GM12874 (cell line): ENCODE data around the gene COLEC12.

ENCODE experiments used
- CTCF ChIP-seq: IDR thresholded peaks from 2 replicates; pipeline ENCODE4 v1.5.1; 2011; ENCODE audit warnings: low read depth, mild to moderate bottlenecking, control low read depth, low read length, moderate library complexity; ENCODE audit not compliant: insufficient read depth

COLEC12 gene

GRCh38 chr18:274313-274712, 226.2 kb downstream of the COLEC12 start:
- TF ChIP-seq CTCF: no peak

- TF ChIP-seq CTCF: no peak
Measured at GRCh38 chr18:273525-273924, 227.0 kb downstream of the COLEC12 start.

- no peak for TF ChIP-seq CTCF
Measured at GRCh38 chr18:272650-273049, 227.9 kb downstream of the COLEC12 start.

DNA sequence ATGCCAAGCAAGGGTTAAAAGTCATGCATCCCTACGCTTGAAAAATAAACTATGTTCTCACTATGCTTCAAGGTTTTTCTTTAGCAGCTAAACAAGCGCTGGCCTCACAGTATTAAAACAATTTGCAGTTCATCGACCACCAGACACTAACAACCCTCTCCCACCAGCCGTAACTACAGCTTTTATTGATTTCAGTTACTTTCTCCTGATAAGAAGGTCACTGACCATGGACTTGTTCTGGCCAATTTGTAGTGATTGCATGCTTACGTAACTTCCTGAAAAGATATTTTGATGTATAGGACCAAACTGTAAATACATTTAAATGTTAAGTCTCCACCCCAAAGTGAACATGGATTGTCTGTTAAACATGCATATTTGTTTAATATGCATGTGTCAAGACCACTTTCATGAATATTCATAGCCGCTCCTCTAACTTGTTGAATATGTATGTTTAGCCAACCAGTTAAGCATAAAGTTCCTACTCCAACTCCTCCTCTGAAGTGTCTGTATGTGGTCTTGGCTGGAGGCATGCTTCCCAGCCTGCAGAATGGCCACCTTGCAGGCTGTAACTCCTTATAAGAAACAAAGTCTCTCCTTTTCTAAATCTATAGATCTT, 230.9 kb downstream of the COLEC12 start:
- no peak for TF ChIP-seq CTCF

GRCh38 chr18:267688-268552, 232.6 kb downstream of the COLEC12 start, which contains the start of gene THOC1:
THOC1 (minus strand) TSS chr18:268047; CDS start chr18:268019, 28 bp downstream.
- TF ChIP-seq CTCF: no peak

DNA sequence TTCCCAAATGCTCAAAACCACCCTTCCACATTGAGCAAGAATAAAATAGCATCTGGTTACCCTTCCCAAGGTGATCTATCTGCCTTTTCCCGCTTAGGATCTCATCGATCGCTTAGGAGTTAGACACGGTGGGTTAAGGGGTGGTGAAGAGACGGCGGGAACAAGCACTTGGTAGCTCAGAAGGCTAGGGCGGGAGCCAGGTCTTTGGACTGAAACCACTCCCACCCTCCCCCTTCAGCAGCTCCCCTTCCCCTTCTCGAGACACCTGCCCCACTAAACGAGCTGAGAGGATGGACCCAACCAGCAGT, 233.2 kb downstream of the COLEC12 start:
- TF ChIP-seq CTCF: no peak
